ENCODE measurements around the gene ASCL5.

GRCh38 chr1:201123866-201124265 is 3.1 kb downstream of the ASCL5 start:
- TF ChIP-seq CTCF (IDR thresholded peaks at IDR 0.05; ENCODE audit: insufficient read depth, low read length, poor library complexity, severe bottlenecking) (no peak), EZH2phosphoT487 (conservative IDR thresholded peaks at IDR 0.05; ENCODE audit: low read length) (no peak)
